GM11168 (cell line): ENCODE measurements around the gene UTP3.
"Not testable (repeated sequence)": the region's sequence is repeated elsewhere in the genome, so short reads cannot be mapped to it uniquely, and the experiment has no call there.

ENCODE experiments used
- in situ Hi-C: fragments of 300-500 bp; cut with MboI; formaldehyde crosslinking; loops from one replicate; pipeline ENCODE4 v1.12.0; 2022; ENCODE audit warnings: low sequenced_read_pairs; ENCODE audit not compliant: unreplicated experiment

Gene UTP3

DNA sequence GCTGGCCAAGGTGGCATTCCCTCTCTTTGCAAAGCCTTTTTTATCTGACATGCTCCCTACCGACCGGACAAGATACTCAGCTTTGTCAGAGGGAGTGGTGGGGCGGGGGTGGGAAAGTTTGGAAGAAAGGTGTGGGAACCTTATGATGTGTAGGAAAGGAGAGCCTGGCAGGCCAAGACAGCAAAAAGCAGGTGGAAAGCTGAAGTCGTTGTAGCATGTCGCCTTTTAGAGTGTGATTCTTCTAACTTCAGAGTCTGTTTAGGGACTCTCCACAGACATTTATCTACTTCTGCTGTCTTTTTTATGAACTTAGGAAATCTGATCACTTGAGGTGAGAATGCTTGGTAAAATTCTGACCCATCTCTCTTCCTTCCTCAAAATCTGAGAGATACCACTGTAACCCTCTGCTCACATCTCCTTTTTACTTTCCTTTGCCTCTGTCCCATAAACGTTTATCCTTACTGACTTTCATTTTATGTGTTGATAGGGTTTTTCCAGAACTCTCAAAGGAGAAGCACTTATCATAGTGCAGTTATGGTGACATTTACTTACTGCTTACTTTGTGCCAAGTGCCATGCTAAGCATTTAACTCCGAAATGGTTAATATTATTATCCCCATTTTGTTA, 25.2 kb downstream of the UTP3 start:
- in situ Hi-C loops: no loop called here

DNA sequence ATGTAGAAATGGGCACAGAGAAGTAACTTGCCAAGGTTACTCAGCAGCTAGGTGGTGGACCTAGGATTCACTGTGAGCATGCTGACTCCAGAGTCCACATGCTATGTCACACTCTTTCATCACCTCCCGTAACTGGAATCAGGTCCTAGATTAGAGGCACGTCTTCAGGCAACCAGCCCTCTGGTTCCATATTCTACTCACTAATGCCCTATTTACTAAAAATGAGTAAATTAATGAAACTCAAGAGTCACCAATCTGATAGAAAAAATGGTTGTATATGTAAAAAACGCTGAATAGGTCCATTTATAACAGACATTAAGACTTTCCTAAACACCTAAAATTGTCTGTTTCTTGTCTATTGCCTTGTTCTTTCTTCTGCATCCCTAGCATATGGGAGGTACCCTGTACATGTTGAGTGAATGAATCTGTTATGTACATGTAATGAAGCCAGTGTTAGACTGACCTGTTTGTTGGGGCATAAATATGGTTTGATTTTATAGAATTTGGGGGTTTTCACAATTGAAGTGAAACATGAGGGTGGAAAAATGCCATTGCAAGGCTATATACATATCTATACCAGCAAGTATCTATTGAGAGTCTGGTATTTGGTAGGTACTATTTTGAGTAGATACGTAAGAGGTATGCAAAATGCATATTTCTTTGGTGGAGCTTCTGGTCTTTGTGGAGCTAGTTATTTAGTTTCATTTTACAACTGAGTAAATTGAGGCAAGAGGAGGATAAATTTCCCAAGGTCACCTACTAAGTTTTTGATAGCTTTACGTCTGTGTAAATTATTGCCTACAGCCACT, 26.0 kb downstream of the UTP3 start:
- in situ Hi-C loops: no loop called here

DNA sequence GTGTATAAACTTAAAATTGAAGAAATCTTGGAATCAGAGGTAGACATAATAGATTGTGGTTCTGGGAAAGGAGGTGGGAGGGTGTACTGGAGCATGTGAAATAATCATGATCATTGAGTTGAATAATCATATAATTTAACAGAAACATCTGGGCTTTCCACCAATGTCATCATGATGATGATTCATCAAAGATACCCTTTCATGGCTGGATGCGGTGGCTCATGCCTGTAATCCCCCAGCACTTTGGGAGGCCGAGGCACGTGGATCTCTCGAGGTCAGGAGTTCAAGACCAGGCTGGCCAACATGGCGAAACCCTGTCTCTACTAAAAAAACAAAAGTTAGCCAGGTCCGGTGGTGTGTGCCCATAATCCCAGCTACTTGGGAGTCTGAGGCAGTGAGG, 26.8 kb downstream of the UTP3 start:
- in situ Hi-C loops: no loop called here

DNA sequence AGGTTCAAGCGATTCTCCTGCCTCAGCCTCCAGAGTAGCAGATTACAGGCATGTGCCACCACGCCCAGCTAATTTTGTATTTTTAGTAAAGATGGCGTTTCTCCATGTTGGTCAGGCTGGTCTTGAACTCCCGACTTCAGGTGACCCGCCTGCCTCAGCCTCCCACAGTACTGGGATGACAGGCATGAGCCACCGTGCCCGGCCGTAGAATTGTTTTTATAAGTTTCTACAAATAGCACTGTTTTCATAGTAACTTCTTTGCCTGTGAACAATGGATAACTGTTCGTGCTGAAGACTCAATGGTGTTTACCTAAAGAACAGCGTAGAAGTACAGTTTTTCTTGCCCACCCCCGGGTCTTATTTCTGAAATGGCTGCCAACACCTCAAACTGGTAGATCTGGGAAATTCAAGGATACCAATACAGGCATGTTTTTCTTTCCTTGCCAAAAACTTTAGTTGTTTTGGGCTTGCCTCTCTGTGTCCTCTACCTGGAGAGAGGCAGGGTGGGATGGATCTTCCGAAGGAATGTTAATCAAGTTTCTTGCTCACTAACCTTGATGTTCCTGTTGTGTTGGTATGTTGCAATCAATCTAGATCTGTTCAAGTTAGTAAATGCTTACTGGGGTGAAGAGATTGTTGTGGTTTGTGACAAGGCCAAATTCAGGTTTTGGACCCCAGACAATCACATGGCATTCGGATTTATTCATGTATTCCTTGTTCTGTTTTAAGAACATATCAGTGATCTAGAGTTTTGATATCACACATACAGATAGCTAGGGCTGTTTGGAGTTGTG, 30.7 kb downstream of the UTP3 start:
- in situ Hi-C loops: no loop called here

DNA sequence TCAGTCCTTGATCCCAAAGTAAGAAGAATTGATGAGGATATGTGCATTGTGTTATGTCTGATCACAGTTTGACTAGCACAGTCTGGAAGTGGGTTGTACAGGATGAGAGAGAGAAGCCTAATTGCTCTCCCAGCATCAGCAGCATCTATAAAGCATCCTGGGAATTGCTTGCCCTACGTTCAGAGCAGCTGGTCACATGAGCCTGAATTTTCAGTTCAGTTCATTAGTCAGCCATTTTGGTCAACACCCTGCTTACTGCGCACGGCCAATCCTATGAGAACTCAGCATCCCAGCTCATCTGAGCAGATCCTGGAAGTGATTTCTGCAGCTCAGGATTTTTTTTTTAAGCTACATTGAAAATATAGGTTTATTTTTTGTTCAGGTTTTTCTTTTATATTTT, 33.4 kb downstream of the UTP3 start, which contains the start of gene RUFY3:
RUFY3 (plus strand) TSS at position 218 of the 400 bp plus-strand sequence. CDS start 610 bp downstream, outside the sequence.
- in situ Hi-C loops: no loop called here

DNA sequence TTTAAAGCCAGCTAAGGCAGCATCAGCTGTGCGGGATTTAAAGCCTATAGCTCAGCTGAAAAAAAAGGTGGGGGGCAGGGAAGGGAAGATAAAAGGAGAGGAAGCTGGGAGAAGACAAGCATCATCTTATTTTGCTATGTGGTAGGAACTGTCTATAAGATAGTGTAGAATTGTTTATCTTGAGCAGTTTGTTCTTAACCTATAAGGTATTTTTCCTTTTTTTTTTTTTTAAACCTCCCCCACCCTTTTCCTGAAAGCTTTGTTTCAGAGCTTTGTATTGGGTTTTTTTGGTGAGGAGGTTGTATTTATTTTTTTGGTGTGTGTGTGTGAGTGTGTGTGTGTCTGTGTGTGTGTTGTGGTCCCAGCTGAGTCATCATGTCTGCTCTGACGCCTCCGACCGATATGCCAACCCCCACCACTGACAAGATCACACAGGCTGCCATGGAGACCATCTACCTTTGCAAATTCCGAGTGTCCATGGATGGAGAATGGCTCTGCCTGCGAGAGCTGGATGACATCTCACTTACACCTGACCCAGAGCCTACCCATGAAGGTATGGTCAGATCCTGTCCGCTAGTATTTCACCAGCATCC, 34.0 kb downstream of the UTP3 start:
- in situ Hi-C loops: no loop called here

DNA sequence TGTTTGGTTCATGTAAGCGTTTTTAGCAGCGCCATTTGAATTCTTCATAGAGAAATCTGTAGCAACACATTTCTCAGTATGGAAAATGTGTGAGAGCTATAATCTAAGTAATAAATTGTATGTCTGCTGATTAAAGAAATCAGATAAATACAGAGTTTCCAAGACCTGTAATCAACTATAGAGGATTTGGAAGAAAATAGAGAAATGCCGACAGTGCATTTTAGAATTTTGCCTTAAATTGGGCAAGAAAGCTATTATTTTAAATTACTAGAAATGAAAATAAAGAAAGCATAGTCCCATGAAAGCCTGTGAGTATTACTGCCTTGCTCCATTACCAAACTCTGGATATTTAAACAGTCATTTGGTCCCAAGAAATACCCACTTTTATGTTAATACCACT, 36.1 kb downstream of the UTP3 start:
- in situ Hi-C loops: no loop called here

DNA sequence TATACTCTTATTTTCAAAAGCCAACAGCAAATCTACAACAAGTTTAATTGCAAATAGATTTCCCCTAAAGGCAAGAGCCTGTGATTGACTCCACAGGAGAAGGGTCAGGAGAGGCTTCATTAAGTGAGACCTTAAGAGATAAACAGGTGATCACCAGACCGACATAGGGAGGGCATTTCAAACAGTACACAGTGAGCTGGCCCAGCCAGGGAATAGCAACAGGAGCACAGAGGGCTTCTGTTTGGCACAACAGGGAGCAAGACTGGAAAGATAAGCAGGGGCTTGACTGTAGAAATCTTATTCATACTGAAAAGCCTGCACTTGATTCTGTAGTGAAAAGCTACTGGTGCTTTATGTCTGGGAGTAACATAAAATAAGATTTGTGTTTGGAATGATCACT, 37.3 kb downstream of the UTP3 start:
- in situ Hi-C loops: no loop called here

DNA sequence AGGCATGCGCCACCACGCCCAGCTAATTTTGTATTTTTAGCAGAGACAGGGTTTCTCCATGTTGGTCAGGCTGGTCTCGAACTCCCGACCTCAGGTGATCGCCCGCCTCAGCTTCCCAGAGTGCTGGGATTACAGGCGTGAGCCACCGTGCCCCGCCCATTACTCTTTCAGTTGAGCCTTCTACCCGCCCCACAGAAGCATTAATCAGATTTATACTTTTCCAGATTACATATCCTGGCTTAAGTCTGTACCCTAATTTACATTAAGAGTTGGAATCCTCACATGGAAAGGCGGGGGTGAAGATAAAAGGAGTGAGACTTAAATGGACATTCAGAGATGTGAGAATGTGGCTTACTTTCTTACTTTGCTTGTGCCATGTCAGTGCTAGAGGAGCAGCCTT, 38.2 kb downstream of the UTP3 start:
- in situ Hi-C loops: not testable (repeated sequence)

DNA sequence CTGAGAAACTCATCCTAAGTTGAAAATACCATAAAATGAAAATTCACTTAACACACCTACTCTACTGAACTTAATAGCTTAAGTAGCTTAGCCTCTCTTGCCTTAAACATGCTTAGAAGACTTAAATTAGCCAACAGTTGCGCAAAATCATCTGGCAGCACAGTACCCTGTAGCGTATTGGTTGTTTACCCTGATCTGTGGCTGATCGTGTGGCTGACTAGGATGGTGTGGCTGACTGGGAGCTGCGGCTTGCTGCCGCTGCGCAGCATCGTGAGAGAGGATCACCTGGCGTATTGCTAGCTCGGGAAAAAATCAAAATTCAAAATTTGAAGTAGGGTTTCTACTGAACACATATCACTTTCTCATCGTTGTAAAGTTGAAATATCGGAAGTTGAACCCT, 39.8 kb downstream of the UTP3 start:
- in situ Hi-C loops: no loop called here

DNA sequence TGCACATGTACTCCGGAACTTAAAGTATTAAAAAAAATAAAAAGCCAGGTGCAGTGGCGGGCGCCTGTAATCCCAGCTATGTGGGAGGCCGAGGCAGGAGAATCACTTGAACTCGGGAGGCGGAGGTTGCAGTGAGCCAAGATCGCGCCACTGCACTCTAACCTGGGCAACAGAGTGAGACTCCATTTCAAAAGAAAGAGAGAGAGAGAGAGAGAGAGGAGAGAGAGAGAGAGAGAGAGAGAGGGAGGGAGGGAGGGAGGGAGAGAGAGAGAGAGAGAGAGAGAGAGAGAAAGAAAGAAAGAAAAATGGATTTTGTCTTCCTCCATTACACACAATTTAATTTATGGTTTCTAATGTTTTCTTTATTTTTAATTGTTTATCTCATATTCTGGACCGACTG, 44.5 kb downstream of the UTP3 start:
- in situ Hi-C loops: not testable (repeated sequence)

DNA sequence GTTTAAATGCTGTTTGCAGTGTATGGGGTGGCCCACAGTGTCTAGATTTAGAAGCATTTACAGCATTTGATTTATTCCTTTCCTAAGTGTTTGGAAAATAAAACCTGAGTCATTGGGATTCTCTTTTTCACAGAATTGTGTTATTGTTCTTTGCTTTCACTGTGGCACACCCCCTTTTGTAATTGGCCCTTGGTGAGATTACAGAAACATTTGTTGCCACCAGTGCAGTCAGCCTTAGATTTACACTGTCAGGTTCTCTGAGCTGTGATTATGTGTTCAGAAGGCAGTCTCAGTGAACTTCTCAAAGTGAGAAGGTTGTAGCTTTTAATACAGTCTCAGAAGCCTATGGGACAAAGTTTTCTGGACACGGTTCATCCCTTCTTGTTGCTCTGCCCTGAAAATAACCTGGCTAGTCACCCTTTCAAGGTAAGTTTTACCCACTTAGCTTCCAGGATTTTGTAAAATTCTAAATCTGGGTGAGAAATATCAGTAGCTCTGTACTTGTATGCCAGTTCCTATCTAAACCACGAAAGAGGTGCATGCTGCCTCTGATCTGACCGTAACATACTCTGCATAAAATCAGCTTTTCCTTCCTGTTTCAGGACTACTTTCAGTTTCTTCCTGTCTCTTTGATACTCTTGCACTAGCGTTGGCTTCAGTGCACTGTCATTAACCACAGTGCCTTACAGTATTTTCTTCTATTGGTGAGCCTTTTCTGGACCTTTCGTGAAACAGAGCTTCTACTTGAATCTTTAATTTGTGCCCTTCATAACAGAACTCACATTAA, 46.0 kb downstream of the UTP3 start:
- in situ Hi-C loops: no loop called here

DNA sequence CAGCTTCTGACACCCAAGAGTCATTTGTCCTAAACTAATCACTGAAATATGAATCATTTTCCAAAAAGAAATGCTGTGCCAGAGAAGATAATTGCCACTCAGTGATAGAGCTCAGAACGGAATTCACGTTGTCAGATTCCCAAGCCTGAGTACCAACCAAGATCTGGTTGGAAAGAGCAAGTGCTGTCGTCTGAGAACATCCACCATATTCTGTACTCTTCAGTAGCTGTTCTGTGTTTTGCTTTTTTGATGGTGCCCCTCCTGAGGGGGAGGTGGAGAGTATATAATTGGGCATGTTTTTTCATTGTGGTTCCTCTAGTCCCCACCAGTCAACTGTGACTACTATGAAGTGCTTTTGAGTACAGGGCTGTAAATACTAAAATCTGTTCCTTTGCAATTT, 46.6 kb downstream of the UTP3 start:
- in situ Hi-C loops: no loop called here

DNA sequence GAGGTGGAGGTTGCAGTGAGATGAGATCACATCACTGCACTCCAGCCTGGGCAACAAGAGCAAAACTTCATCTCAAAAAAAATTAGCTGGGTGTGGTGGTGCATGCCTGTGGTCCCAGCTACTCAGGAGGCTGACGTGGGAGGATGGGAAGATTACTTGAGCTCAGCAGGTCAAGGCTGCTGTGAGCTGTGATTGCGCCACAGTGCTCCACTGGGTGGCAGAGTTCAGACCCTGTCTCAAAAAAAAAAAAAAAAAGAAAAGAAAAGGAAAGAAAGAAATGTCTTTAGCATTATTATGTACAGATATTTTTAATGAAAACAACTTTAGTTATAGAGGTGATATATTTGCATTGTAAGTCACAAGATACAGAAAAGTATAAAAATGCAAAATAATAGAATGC, 47.6 kb downstream of the UTP3 start:
- in situ Hi-C loops: not testable (repeated sequence)

DNA sequence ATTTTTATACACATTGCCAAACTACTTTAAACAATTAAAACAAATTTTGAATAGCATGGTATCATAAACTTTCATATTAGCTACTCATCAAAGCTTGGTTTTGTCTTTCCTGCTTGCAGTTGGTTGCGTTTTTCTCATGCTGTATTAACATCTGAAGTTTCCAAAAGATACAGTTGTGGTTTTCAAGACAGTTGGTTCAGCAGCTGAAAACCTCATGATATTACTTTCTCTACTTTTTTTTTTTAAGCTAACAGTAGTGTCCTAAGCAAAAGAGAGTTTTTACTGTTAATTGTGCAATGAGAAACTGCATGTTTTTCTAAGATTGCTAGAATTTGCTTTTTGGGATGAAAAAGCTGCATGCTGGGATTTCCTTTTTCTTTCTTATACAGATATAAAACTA, 48.7 kb downstream of the UTP3 start:
- in situ Hi-C loops: no loop called here

DNA sequence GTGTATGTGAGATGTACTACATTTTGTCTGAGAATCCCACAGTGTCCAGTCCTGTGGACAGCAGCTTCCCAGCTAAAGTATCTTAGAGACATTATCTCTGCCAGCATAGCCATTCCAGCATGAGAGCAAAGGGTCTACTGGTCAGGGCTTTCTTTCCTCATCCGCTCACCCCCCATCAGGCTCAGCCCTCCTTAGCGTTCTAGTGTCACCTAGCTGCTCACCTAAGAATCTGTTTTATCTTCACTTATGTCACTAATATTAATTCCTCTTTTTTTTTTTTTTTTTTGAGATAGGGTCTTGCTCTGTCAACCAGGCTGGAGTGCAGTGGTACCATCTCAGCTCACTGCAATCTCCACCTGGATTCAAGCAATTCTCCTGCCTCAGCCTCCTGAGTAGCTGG, 49.1 kb downstream of the UTP3 start:
- in situ Hi-C loops: no loop called here

DNA sequence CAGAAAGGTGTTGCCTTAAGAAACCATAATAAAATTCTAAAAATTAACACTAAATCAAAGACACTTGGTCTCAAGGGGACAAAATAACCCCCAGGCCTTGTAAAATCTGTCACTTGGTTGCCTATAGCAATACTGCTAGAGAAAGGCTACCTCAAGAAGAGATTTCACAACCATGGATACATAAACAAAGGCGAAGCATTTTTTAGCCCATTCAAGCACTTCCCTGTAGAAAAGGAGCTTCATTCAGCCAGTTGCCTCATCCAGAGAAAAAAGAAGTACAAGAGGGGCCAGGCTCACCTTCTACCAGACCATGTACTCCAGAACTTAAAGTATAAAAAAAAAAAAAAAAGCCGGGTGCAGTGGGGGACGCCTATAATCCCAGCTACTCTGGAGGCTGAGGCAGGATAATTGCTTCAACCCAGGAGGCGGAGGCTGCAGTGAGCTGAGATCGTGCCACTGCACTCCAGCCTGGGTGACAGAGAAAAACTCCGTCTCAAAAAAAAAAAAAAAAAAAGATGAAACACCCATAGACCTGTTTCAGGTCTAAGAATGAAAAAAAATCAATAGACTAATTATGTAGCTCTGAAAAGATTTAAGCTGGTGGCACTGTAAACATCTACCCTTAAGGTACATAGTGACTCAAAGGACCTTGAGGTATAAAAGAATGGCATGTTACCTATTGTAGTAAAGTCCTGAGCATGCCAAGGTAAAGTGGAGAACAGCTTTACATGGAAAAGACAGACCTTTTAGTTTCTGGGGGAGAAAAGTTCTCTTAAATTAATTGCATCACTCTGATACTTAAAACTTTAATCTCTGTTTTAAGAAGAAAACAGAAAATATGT, 51.4 kb downstream of the UTP3 start:
- in situ Hi-C loops: no loop called here
